Astrocyte (in vitro differentiated cells and primary cell): ENCODE measurements around the gene NCF2.

Experiments used
- EZH2 ChIP-seq: IDR thresholded peaks from 2 replicates; pipeline ENCODE4 v1.6.1; 2012; ENCODE audit warnings: mild to moderate bottlenecking, low read length, inconsistent platforms; ENCODE audit not compliant: insufficient read depth
- TF ChIP-seq, protein P1 (sequence below): IDR thresholded peaks from 2 replicates; pipeline ENCODE4 v1.5.1; 2011; ENCODE audit warnings: low read depth, mild to moderate bottlenecking, inconsistent platforms, low read length, moderate library complexity; ENCODE audit not compliant: insufficient read depth

DNA sequence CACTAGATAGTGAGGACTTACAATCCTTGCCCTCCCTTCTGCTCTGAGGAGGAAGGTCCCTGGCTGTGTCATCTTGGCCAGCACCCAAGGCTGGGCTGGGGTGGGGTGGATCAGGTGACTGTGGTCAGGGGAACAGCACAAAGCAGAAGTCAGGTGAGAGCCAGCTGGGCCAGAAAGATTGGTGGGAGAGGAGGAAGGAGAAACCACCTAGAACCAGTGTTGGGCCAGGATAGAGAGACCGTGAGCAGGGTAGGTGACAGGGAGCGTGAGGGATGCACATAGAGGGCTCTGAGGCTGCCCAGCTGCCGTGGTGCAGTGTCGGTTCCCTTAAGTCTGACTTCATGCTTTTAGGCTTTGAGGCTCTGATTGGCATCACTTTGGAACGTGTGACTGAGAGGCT lies 22.7 kb downstream of the NCF2 start:
- TF ChIP-seq, protein P1, sequence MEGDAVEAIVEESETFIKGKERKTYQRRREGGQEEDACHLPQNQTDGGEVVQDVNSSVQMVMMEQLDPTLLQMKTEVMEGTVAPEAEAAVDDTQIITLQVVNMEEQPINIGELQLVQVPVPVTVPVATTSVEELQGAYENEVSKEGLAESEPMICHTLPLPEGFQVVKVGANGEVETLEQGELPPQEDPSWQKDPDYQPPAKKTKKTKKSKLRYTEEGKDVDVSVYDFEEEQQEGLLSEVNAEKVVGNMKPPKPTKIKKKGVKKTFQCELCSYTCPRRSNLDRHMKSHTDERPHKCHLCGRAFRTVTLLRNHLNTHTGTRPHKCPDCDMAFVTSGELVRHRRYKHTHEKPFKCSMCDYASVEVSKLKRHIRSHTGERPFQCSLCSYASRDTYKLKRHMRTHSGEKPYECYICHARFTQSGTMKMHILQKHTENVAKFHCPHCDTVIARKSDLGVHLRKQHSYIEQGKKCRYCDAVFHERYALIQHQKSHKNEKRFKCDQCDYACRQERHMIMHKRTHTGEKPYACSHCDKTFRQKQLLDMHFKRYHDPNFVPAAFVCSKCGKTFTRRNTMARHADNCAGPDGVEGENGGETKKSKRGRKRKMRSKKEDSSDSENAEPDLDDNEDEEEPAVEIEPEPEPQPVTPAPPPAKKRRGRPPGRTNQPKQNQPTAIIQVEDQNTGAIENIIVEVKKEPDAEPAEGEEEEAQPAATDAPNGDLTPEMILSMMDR: no peak
- no peak for TF ChIP-seq EZH2
